Measurements from ENCODE around the gene ZNF483.

GRCh38 chr9:111582888-111583287, 57.9 kb downstream of the ZNF483 start:
- TF ChIP-seq YY1 (IDR thresholded peaks at IDR 0.05; ENCODE audit: insufficient read depth, insufficient read length) (no peak), ZNF274 (IDR thresholded peaks at IDR 0.05; ENCODE audit: low read depth, low read length) (no peak)
